ENCODE measurements around the gene MRPS17.

DNA sequence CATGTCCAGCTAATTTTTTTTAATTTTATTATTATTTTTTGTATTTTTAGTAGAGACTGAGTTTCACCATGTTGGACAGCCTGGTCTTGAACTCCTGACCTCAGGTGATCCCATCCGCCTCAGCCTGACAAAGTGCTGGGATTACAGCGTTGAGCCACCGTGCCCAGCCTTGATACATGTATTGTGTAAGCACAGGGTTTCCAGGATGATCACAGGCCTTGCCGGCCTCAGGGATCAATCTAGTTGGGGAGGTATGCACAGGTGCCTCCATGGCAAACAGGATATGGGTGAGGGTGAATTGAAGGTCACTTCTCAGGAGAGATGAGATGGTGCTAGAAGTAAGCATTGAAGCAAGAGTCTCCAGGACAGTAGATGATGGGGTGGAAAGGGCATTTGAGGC is 5.5 kb downstream of the MRPS17 start:
- TF ChIP-seq CREB5 (CRISPR knock-in tag; IDR thresholded peaks at IDR 0.05; ENCODE audit: low read depth) (no peak), ESRRG (CRISPR knock-in tag; IDR thresholded peaks at IDR 0.05) (no peak), ZC3H10 (CRISPR knock-in tag; IDR thresholded peaks at IDR 0.05) (no peak), TSHZ2 (CRISPR knock-in tag; IDR thresholded peaks at IDR 0.05) (no peak), ZNF70 (CRISPR knock-in tag; IDR thresholded peaks at IDR 0.05) (no peak)
- TF ChIP-seq, protein P1, sequence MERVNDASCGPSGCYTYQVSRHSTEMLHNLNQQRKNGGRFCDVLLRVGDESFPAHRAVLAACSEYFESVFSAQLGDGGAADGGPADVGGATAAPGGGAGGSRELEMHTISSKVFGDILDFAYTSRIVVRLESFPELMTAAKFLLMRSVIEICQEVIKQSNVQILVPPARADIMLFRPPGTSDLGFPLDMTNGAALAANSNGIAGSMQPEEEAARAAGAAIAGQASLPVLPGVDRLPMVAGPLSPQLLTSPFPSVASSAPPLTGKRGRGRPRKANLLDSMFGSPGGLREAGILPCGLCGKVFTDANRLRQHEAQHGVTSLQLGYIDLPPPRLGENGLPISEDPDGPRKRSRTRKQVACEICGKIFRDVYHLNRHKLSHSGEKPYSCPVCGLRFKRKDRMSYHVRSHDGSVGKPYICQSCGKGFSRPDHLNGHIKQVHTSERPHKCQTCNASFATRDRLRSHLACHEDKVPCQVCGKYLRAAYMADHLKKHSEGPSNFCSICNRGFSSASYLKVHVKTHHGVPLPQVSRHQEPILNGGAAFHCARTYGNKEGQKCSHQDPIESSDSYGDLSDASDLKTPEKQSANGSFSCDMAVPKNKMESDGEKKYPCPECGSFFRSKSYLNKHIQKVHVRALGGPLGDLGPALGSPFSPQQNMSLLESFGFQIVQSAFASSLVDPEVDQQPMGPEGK (CRISPR knock-in tag; IDR thresholded peaks at IDR 0.05; ENCODE audit: borderline replicate concordance): no peak
